GM20000 (cell line): ENCODE measurements around the gene SCAP.
A peak's percentile ranks its signal among the peaks of the same experiment; 100 is the strongest.

ENCODE experiments used
- DNase-seq: peaks from one replicate; pipeline ENCODE4 v3.0.0; 2012; ENCODE audit warnings: low spot score
- TF ChIP-seq, protein P1 (sequence below): IDR thresholded peaks from 2 replicates; pipeline ENCODE4 v1.5.1; 2012; ENCODE audit warnings: mild to moderate bottlenecking, control low read depth; ENCODE audit errors: extremely low read depth, missing control alignments

Gene SCAP

DNA sequence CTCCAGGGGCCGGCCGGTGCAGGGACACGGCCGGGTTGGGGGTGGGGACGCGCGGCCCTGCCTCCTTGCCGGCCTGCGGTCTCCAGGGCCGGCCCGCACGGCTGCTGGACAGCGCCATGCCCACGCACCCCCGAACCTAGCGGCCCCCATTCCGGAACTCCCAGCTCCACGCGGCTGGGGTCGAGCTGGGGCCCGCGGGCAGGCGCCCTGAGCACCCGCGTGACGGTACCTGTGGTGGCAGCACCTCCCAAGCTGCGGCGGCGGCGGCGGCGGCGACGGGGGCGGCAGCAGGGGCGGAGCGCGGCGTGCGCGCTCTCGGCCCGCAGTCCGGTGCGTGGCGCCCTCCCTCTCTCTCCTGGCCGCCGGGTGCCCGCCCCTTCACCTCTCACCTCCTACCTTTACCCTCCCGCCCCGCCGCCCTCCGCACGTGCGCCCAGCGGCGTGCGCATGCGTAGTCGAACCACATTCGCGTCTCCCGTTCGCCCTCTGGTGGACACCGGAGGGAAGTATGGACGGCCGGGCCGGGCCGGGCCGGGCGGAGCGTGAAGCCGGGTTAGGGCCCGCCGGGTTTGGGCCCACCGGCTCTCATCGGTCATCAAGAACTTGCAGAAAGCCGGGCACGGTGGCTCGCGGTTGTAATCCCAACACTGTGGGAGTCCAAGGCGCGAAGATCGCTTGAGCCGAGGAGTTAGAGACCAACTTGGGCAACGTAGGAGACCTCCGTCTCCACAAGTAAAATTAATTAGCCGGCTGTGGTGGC is at the start of gene SCAP:
Gene SCAP (minus strand): TSS at position 372 of the 760 bp plus-strand sequence. CDS start 32,948 bp downstream, outside the sequence.
- TF ChIP-seq, protein P1, sequence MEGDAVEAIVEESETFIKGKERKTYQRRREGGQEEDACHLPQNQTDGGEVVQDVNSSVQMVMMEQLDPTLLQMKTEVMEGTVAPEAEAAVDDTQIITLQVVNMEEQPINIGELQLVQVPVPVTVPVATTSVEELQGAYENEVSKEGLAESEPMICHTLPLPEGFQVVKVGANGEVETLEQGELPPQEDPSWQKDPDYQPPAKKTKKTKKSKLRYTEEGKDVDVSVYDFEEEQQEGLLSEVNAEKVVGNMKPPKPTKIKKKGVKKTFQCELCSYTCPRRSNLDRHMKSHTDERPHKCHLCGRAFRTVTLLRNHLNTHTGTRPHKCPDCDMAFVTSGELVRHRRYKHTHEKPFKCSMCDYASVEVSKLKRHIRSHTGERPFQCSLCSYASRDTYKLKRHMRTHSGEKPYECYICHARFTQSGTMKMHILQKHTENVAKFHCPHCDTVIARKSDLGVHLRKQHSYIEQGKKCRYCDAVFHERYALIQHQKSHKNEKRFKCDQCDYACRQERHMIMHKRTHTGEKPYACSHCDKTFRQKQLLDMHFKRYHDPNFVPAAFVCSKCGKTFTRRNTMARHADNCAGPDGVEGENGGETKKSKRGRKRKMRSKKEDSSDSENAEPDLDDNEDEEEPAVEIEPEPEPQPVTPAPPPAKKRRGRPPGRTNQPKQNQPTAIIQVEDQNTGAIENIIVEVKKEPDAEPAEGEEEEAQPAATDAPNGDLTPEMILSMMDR: peak; percentile 79
- DNase-seq: peak; percentile 97

DNA sequence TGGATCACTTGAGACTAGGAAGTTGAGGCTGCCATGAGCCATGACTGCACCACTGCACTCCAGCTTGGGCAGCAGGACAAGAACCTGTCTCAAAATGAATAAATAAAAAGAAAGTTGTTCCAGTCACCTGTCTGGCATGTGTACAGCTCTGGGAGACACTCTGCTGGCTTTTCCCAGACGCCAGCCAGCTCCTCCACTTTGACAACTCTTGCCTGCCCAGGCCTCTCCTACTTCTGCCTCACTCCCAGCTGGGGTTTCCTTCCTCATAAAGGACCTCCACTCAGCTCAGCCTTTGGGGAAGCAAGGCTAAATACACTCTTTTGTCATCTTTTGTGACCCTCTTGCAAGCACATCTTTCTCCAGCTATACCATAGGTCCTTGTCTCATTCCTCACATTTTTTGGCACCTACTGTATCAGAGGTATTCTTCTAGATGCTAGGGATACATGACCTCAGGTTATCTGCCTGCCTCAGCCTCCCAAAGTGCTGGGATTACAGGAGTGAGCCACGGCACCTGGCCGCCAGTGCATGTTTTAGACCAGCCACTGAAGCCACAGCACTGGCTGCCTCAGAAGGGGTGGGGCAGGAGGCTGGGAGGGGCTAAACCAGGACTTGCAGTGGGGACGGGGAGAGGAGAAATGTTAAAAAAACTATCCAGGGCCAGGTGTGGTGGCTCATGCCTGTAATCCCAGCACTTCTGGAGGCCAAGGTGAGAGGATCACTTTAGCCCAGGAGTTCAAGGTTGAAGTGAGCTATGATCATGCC is 47.8 kb upstream of the SCAP start:
- no peak for DNase-seq

DNA sequence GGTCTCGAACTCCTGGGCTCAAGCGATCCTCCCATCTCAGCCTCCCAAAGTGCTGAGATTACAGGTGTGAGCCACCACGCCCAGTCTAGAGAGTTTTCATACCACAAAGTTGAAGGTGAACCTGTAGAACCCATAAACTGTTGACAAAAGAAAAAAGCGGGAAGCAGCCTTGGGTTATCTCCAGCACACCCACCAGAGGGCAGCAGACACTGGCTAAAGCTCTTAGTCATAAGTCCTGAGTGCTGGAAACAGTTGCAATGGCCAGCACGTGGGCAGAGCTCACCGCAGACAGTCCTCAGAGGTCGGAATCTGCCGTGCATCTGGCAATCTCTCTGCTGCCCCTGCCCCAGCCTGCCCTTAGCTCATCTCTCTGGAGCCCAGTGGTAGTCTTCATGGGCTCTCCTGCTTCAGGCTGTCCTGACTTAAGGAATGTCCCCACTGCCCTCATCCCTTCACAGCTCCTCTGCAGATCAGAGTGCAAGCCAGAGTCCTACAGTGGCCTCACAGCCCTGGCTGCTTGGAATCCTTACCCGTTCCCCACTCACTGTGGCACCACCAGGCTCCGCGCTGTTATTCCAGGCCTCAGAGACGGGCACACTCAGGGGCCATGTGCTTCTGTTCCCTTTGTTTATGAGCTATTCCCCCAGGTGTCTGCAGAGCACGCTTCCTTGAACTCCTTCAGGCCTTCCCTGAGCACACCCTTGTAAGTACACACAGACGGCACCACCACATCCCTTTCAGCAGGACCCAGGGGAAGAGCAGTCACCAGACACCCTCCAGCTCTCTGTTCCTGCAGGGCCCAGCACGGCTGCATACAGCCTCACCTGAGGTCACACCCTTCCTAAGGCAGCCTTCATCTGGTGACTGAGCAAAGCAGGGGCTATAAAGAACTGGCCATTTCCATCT is 46.6 kb upstream of the SCAP start:
- DNase-seq: peak; percentile 85
- TF ChIP-seq, protein P1: peak; percentile 86

More for the DNA sequence above, 47.8 kb upstream of the SCAP start:
- TF ChIP-seq, protein P1: no peak

DNA sequence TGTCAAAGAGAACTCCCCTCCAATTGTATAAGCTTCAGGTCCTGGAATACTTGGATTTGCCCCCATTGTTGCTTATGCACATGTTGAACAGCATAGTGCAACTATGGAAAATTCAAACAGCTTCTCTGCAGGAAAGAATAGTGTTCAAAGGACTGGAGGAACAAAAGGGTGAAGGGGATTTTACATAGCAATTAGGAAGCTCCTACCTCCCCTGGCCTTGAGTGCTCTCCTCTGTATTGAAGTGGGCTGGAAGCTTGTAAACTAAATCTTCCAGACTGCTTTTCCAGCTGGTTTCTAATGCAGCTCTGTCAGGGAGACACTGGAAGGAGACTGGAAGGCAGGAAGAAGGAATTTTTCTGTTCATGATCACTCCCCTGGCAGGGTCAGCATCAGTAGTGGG is 45.0 kb upstream of the SCAP start:
- DNase-seq: no peak
- TF ChIP-seq, protein P1: no peak

DNA sequence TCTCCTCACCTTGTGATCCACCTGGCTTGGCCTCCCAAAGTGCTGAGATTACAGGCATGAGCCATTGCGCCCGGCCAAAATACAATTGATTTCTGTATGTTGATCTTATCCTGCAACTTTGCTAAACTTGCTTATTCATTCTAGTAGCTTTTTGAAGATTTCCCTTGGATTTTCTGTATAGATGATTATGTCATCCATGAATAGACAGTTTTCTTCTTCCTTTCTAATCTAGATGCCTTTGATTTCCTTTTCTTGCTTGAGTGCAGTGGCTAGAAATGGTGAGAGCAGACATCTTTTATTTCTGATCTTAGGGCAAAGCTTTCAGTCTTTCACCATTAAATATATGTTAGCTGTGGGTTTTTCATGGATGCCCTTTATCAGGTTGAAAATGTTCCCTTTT is 42.2 kb upstream of the SCAP start:
- TF ChIP-seq, protein P1: no peak
- DNase-seq: no peak

DNA sequence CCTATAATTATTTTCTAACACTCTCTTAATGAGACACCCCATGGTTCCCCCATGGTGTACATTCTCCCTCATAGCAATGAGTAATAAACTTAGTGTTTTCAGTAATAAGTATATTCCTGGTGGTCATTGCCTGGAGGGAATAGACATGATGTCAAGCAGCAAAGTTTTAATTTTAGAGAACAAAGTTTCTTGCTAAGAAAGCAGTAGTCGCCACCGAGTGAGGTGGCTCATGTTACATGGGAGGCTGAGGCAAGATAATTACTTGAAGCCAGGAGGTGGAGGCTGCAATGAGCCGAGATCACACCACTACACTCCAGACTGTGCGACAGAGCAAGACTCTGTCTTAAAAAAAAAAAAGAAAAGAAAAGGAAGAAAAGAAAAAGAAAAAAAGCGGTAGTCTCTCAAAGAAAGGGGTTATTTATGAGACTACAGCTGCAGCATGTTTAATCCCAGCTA is 40.2 kb upstream of the SCAP start:
- DNase-seq: no peak
- TF ChIP-seq, protein P1: no peak

DNA sequence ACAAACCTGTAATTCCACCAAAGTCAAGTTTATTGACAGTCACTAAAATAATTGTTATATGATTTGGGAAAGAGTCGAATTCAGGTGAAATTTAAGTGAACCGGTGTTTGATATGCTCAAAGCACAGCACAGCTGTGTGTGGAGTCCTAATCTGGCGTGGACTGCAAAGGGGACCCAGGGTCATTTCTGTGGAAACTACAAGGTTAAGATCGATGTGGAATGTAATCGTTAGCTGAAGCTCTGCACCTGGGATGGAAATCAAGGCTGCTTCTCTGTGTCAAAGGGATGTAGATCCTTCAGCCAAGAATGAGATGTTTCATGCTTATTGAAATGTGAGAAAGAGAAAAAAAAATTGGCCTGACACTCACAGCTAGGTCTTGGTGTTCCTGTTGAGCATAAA is 39.4 kb upstream of the SCAP start:
- TF ChIP-seq, protein P1: no peak
- DNase-seq: no peak
